Loucy (cell line): ENCODE results near the gene ADGRG7.

Experiments
- EZH2phosphoT487 ChIP-seq: fragments of 200-600 bp; IDR thresholded peaks from 2 replicates; pipeline ENCODE4 v1.6.1; 2018; ENCODE audit warnings: antibody characterized with exemption, mild to moderate bottlenecking, moderate library complexity, borderline replicate concordance
- TF ChIP-seq, protein P1 (sequence below): fragments of 200-600 bp; sonication (generic); conservative IDR thresholded peaks from 2 replicates; pipeline ENCODE4 v1.5.1; 2014; ENCODE audit warnings: mild to moderate bottlenecking, antibody characterized with exemption, low read length

- TF ChIP-seq, protein P1, sequence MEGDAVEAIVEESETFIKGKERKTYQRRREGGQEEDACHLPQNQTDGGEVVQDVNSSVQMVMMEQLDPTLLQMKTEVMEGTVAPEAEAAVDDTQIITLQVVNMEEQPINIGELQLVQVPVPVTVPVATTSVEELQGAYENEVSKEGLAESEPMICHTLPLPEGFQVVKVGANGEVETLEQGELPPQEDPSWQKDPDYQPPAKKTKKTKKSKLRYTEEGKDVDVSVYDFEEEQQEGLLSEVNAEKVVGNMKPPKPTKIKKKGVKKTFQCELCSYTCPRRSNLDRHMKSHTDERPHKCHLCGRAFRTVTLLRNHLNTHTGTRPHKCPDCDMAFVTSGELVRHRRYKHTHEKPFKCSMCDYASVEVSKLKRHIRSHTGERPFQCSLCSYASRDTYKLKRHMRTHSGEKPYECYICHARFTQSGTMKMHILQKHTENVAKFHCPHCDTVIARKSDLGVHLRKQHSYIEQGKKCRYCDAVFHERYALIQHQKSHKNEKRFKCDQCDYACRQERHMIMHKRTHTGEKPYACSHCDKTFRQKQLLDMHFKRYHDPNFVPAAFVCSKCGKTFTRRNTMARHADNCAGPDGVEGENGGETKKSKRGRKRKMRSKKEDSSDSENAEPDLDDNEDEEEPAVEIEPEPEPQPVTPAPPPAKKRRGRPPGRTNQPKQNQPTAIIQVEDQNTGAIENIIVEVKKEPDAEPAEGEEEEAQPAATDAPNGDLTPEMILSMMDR: no peak
- no peak for TF ChIP-seq EZH2phosphoT487
These were observed 86.8 kb downstream of the ADGRG7 start for GRCh38 chr3:100696161-100696560.
